ENCODE measurements around the gene CABLES1.

DNA sequence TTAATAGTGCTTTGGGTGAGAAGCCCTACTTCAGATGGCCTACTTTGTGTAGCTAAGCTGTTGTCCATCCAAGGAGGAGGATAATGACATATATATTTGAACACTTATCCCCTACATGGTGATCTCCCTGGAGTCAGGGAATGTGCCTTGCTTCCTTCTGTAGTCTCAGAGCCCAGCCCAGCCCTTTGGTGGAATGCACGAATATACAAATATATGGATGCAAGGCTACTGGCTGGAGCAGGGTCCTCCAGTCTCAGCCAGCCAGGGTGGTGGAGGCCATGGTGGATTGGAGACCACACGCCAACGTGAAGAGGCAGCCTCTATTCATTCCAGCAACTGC is 167.2 kb downstream of the CABLES1 start:
- TF ChIP-seq, protein P1, sequence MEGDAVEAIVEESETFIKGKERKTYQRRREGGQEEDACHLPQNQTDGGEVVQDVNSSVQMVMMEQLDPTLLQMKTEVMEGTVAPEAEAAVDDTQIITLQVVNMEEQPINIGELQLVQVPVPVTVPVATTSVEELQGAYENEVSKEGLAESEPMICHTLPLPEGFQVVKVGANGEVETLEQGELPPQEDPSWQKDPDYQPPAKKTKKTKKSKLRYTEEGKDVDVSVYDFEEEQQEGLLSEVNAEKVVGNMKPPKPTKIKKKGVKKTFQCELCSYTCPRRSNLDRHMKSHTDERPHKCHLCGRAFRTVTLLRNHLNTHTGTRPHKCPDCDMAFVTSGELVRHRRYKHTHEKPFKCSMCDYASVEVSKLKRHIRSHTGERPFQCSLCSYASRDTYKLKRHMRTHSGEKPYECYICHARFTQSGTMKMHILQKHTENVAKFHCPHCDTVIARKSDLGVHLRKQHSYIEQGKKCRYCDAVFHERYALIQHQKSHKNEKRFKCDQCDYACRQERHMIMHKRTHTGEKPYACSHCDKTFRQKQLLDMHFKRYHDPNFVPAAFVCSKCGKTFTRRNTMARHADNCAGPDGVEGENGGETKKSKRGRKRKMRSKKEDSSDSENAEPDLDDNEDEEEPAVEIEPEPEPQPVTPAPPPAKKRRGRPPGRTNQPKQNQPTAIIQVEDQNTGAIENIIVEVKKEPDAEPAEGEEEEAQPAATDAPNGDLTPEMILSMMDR (IDR thresholded peaks at IDR 0.05): no peak
- no peak for TF ChIP-seq POLR2A (IDR thresholded peaks at IDR 0.05)

Data from Peyer's patch (tissue), 4 donors.